ENCODE measurements around the gene FBXL19. TPM values are rescaled to one million over a fixed set of nuclear protein-coding genes. Genes with fewer than 3 reads are reported as not detected.

The FBXL19 gene
- total and polyA plus RNA-seq, 2 of the 13 experiments (the other 11 are each of a cell fraction or from before 2014, with no cell fraction given) = 6.0 to 13.7 TPM

- no peak for TF ChIP-seq HDAC2 (CRISPR knock-in tag; IDR thresholded peaks at IDR 0.05)
- TF ChIP-seq ZNF143 (CRISPR knock-in tag; IDR thresholded peaks at IDR 0.05) = no peak
- no peak for TF ChIP-seq ZNF670 (CRISPR knock-in tag; IDR thresholded peaks at IDR 0.05; ENCODE audit: borderline replicate concordance)
- no peak for TF ChIP-seq ZNF616 (CRISPR knock-in tag; IDR thresholded peaks at IDR 0.05; ENCODE audit: low read depth)
- TF ChIP-seq ZBTB7A (CRISPR knock-in tag; IDR thresholded peaks at IDR 0.05) = no peak
- peak; percentile 33 for TF ChIP-seq IKZF4 (CRISPR knock-in tag; IDR thresholded peaks at IDR 0.05; ENCODE audit: borderline replicate concordance, low read depth, not compliant biosample characterization)
- no peak for TF ChIP-seq PHF5A (CRISPR knock-in tag; IDR thresholded peaks at IDR 0.05; ENCODE audit: low read depth, unreplicated experiment)
- TF ChIP-seq HBP1 (CRISPR knock-in tag; IDR thresholded peaks at IDR 0.05; ENCODE audit: low read depth) = no peak
- no peak for TF ChIP-seq ZZZ3 (CRISPR knock-in tag; IDR thresholded peaks at IDR 0.05; ENCODE audit: borderline replicate concordance)
- TF ChIP-seq ZSCAN31 (CRISPR knock-in tag; IDR thresholded peaks at IDR 0.05; ENCODE audit: low read depth) = no peak
- TF ChIP-seq HNRNPH1 (optimal IDR thresholded peaks at IDR 0.05; ENCODE audit: low read depth, low read length) = no peak
- TF ChIP-seq CBX2 (IDR thresholded peaks at IDR 0.05; ENCODE audit: low read depth, low read length) = no peak
- no peak for TF ChIP-seq CBX2 (CRISPR knock-in tag; IDR thresholded peaks at IDR 0.05; ENCODE audit: low read depth)
- no peak for TF ChIP-seq ZNF256 (CRISPR knock-in tag; conservative IDR thresholded peaks at IDR 0.05)
- TF ChIP-seq ARHGAP35 (CRISPR knock-in tag; IDR thresholded peaks at IDR 0.05; ENCODE audit: borderline replicate concordance) = no peak
- no peak for TF ChIP-seq RBM22 (optimal IDR thresholded peaks at IDR 0.05; ENCODE audit: low read length)
- TF ChIP-seq BRCA1 (CRISPR knock-in tag; IDR thresholded peaks at IDR 0.05) = no peak
- TF ChIP-seq GRHL1 (CRISPR knock-in tag; conservative IDR thresholded peaks at IDR 0.05) = no peak
- TF ChIP-seq ZNF18 (CRISPR knock-in tag; IDR thresholded peaks at IDR 0.05; ENCODE audit: insufficient replicate concordance) = peak; percentile 34
- no peak for TF ChIP-seq TARDBP (CRISPR knock-in tag; IDR thresholded peaks at IDR 0.05)
Observed at GRCh38 chr16:30958175-30959079, 35.1 kb downstream of the FBXL19 start (continued).

Measured in HepG2 (cell line).